ENCODE results near the gene GAB1.

The GAB1 gene

GRCh38 chr4:143296397-143297067, 40.1 kb upstream of the GAB1 start:
- Histone ChIP-seq H3K27ac (no peak overlapping the region), H2AFZ (ENCODE audit: low read depth) (no peak overlapping the region), H4K20me1 (ENCODE audit: insufficient read depth) (no peaks in the 10 kb centered on the region), H3K36me3 (ENCODE audit: insufficient read depth) (no peaks in the 10 kb centered on the region), H3K4me1 (ENCODE audit: low read depth, poor library complexity, severe bottlenecking) (no peaks in the 10 kb centered on the region), H3K9ac (no peak overlapping the region), H3K4me3 (IDR thresholded peaks at IDR 0.05; ENCODE audit: insufficient read depth, low read depth, low read length) (no peak overlapping the region), H3K4me2 (no peak overlapping the region), H3K27me3 (ENCODE audit: insufficient read depth, low read depth) (no peaks in the 10 kb centered on the region), H3K79me2 (ENCODE audit: insufficient read depth, low read depth) (no peaks in the 10 kb centered on the region)
- no peak for TF ChIP-seq CTCF (conservative IDR thresholded peaks at IDR 0.05; ENCODE audit: low read depth, low read length)

GRCh38 chr4:143300860-143301259, 35.8 kb upstream of the GAB1 start:
- Histone ChIP-seq H2AFZ (ENCODE audit: low read depth) (no peak overlapping the region), H3K27me3 (ENCODE audit: insufficient read depth, low read depth) (no peaks in the 10 kb centered on the region), H3K4me1 (ENCODE audit: low read depth, poor library complexity, severe bottlenecking) (no peaks in the 10 kb centered on the region), H3K79me2 (ENCODE audit: insufficient read depth, low read depth) (no peaks in the 10 kb centered on the region), H3K4me2 (no peak overlapping the region), H3K4me3 (IDR thresholded peaks at IDR 0.05; ENCODE audit: insufficient read depth, low read depth, low read length) (no peak overlapping the region), H3K9ac (no peak overlapping the region), H4K20me1 (ENCODE audit: insufficient read depth) (no peaks in the 10 kb centered on the region), H3K27ac (no peak overlapping the region), H3K36me3 (ENCODE audit: insufficient read depth) (no peaks in the 10 kb centered on the region)
- no peak for TF ChIP-seq CTCF (conservative IDR thresholded peaks at IDR 0.05; ENCODE audit: low read depth, low read length)

- no peak overlapping the region for H3K9ac ChIP-seq
- H2AFZ ChIP-seq (ENCODE audit: low read depth), result no peak overlapping the region
- no peaks in the 10 kb centered on the region for H3K27me3 ChIP-seq (ENCODE audit: insufficient read depth, low read depth)
- no peaks in the 10 kb centered on the region for H3K79me2 ChIP-seq (ENCODE audit: insufficient read depth, low read depth)
- no peaks in the 10 kb centered on the region for H3K4me1 ChIP-seq (ENCODE audit: low read depth, poor library complexity, severe bottlenecking)
- no peak overlapping the region for H3K4me3 ChIP-seq (IDR thresholded peaks at IDR 0.05; ENCODE audit: insufficient read depth, low read depth, low read length)
- H4K20me1 ChIP-seq (ENCODE audit: insufficient read depth), result no peaks in the 10 kb centered on the region
- no peak for TF ChIP-seq CTCF (conservative IDR thresholded peaks at IDR 0.05; ENCODE audit: low read depth, low read length)
- H3K27ac ChIP-seq, result no peak overlapping the region
- H3K4me2 ChIP-seq, result no peak overlapping the region
- H3K36me3 ChIP-seq (ENCODE audit: insufficient read depth), result no peaks in the 10 kb centered on the region
These were observed 34.1 kb upstream of the GAB1 start for GRCh38 chr4:143302536-143302935.

GRCh38 chr4:143306788-143307187, 29.9 kb upstream of the GAB1 start:
- H3K4me2 ChIP-seq, result no peak overlapping the region
- no peak overlapping the region for H3K9ac ChIP-seq
- no peak overlapping the region for H3K4me3 ChIP-seq (IDR thresholded peaks at IDR 0.05; ENCODE audit: insufficient read depth, low read depth, low read length)
- H4K20me1 ChIP-seq (ENCODE audit: insufficient read depth), result no peaks in the 10 kb centered on the region
- TF ChIP-seq CTCF (conservative IDR thresholded peaks at IDR 0.05; ENCODE audit: low read depth, low read length), result no peak
- H3K27ac ChIP-seq, result no peak overlapping the region
- H3K36me3 ChIP-seq (ENCODE audit: insufficient read depth), result no peaks in the 10 kb centered on the region
- no peaks in the 10 kb centered on the region for H3K27me3 ChIP-seq (ENCODE audit: insufficient read depth, low read depth)
- no peaks in the 10 kb centered on the region for H3K79me2 ChIP-seq (ENCODE audit: insufficient read depth, low read depth)
- no peak overlapping the region for H2AFZ ChIP-seq (ENCODE audit: low read depth)
- H3K4me1 ChIP-seq (ENCODE audit: low read depth, poor library complexity, severe bottlenecking), result no peaks in the 10 kb centered on the region

All from KMS-11 (cell line).